Measurements from ENCODE around the gene ANLN. TPM values are rescaled to one million over a fixed set of nuclear protein-coding genes. Genes with fewer than 3 reads are reported as not detected.

ANLN gene
- total and polyA plus RNA-seq, 2 experiments from 2014 or later: 26.9 to 66.7 TPM

DNA sequence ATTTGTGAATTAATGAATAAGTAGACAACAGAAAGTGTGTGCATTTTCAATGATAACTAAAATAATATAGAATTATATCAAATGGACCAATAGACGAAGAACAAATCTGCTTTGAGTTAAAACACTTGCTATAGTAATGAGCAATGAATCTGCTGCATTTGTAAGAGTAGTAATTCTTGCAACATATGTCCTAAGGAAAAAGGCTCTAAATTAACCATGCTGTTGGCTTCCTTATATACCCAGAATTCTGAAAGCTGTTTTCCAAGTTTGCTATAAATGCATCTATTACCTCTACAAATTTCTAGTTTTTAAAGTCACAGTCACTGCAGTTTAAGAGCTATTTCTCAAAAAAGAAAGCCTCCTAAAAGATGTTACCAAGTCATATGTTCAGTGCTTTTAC, 20.5 kb upstream of the ANLN start (continued):
- TF ChIP-seq, protein P1, sequence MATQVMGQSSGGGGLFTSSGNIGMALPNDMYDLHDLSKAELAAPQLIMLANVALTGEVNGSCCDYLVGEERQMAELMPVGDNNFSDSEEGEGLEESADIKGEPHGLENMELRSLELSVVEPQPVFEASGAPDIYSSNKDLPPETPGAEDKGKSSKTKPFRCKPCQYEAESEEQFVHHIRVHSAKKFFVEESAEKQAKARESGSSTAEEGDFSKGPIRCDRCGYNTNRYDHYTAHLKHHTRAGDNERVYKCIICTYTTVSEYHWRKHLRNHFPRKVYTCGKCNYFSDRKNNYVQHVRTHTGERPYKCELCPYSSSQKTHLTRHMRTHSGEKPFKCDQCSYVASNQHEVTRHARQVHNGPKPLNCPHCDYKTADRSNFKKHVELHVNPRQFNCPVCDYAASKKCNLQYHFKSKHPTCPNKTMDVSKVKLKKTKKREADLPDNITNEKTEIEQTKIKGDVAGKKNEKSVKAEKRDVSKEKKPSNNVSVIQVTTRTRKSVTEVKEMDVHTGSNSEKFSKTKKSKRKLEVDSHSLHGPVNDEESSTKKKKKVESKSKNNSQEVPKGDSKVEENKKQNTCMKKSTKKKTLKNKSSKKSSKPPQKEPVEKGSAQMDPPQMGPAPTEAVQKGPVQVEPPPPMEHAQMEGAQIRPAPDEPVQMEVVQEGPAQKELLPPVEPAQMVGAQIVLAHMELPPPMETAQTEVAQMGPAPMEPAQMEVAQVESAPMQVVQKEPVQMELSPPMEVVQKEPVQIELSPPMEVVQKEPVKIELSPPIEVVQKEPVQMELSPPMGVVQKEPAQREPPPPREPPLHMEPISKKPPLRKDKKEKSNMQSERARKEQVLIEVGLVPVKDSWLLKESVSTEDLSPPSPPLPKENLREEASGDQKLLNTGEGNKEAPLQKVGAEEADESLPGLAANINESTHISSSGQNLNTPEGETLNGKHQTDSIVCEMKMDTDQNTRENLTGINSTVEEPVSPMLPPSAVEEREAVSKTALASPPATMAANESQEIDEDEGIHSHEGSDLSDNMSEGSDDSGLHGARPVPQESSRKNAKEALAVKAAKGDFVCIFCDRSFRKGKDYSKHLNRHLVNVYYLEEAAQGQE (IDR thresholded peaks at IDR 0.05; ENCODE audit: unreplicated experiment): no peak
- TF ChIP-seq ZNF331 (CRISPR knock-in tag; IDR thresholded peaks at IDR 0.05; ENCODE audit: low read depth) (no peak), JUNB (IDR thresholded peaks at IDR 0.05; ENCODE audit: unreplicated experiment) (no peak), EZH2phosphoT487 (IDR thresholded peaks at IDR 0.05; ENCODE audit: unreplicated experiment) (no peak), ETS1 (IDR thresholded peaks at IDR 0.05) (no peak)

DNA sequence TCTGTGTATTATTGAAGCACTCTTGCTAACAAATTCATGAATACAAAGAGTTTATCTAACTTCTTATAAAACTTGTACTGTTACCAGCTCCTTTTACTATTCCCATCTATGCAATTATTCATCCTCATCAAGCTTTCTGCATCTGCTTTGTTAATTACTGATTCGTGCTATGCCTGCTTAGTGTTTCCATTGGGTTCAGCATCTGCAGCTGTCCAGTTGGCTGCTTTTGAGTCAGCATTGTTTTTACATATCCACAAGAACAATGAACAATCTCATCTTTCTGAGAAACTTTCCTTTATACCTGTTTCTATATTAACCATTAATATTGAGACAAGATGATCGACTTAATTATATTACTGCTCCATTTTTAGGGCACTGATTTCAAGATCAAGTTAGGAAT, 19.6 kb upstream of the ANLN start:
- Histone ChIP-seq H3K4me1 (ENCODE audit: insufficient read depth) (no peaks in the 10 kb centered on the region), H3K27ac (ENCODE audit: low read depth) (no peak overlapping the region), H3K9me2 (ENCODE audit: insufficient read depth) (no peaks in the 10 kb centered on the region), H4K20me1 (replicated peaks; ENCODE audit: insufficient read depth) (no peaks in the 10 kb centered on the region), H3K4me3 (no peak overlapping the region), H2AFZ (no peak overlapping the region), H3F3A (replicated peaks; ENCODE audit: low read depth) (no peaks in the 10 kb centered on the region), H3K36me3 (ENCODE audit: insufficient read depth) (no peaks in the 10 kb centered on the region), H3K27me3 (ENCODE audit: insufficient read depth) (peaks cover 39% of the 10 kb centered on the region), H3K4me2 (no peak overlapping the region), H3K79me2 (replicated peaks; ENCODE audit: insufficient read depth) (no peaks in the 10 kb centered on the region)
- no peak for ATAC-seq
- Mint-ChIP-seq H3K9me3 (no peaks in the 10 kb centered on the region), H3K4me1 (no peaks in the 10 kb centered on the region), H3K27me3 (ENCODE audit: insufficient read depth, low read depth, poor library complexity) (peaks cover 30% of the 10 kb centered on the region), H3K4me3 (no peak overlapping the region), H3K36me3 (ENCODE audit: low read depth) (no peaks in the 10 kb centered on the region), H3K27ac (no peak overlapping the region)
- DNase-seq (ENCODE audit: low spot score): no peak
- TF ChIP-seq ZNF331 (CRISPR knock-in tag; IDR thresholded peaks at IDR 0.05; ENCODE audit: low read depth): no peak
- TF ChIP-seq, protein P2, sequence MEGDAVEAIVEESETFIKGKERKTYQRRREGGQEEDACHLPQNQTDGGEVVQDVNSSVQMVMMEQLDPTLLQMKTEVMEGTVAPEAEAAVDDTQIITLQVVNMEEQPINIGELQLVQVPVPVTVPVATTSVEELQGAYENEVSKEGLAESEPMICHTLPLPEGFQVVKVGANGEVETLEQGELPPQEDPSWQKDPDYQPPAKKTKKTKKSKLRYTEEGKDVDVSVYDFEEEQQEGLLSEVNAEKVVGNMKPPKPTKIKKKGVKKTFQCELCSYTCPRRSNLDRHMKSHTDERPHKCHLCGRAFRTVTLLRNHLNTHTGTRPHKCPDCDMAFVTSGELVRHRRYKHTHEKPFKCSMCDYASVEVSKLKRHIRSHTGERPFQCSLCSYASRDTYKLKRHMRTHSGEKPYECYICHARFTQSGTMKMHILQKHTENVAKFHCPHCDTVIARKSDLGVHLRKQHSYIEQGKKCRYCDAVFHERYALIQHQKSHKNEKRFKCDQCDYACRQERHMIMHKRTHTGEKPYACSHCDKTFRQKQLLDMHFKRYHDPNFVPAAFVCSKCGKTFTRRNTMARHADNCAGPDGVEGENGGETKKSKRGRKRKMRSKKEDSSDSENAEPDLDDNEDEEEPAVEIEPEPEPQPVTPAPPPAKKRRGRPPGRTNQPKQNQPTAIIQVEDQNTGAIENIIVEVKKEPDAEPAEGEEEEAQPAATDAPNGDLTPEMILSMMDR (conservative IDR thresholded peaks at IDR 0.05; ENCODE audit: low read depth in 2 of 2): no peak
- TF ChIP-seq EZH2phosphoT487 (IDR thresholded peaks at IDR 0.05; ENCODE audit: unreplicated experiment): no peak
- no peak for TF ChIP-seq ZNF114 (CRISPR knock-in tag; IDR thresholded peaks at IDR 0.05)
- TF ChIP-seq NANOG (IDR thresholded peaks at IDR 0.05; ENCODE audit: borderline replicate concordance): no peak
- TF ChIP-seq, protein P1 (IDR thresholded peaks at IDR 0.05; ENCODE audit: unreplicated experiment): no peak
- TF ChIP-seq STAT1 (IDR thresholded peaks at IDR 0.05; ENCODE audit: unreplicated experiment): no peak
- no peak for TF ChIP-seq POLR2AphosphoS5 (IDR thresholded peaks at IDR 0.05; ENCODE audit: low read depth)
- no peak for TF ChIP-seq JUNB (IDR thresholded peaks at IDR 0.05; ENCODE audit: unreplicated experiment)
- no peak for TF ChIP-seq CREB1 (CRISPR knock-in tag; IDR thresholded peaks at IDR 0.05; ENCODE audit: low read depth)
- TF ChIP-seq ETS1 (IDR thresholded peaks at IDR 0.05): no peak
- TF ChIP-seq EZH2 (IDR thresholded peaks at IDR 0.05; ENCODE audit: low read depth, unreplicated experiment): no peak
